ENCODE measurements around the gene TFIP11. TPM values are rescaled to one million over a fixed set of nuclear protein-coding genes. Genes with fewer than 3 reads are reported as not detected.

TFIP11 gene
- total RNA-seq, 1 donor from 2014 or later: 23.1 TPM

GRCh38 chr22:26513838-26514237 is 1.6 kb upstream of the TFIP11 start:
- Histone ChIP-seq H3K4me3 (no peak overlapping the region), H3K9me3 (no peaks in the 10 kb centered on the region), H3K27ac (no peak overlapping the region), H3K4me1 (peaks cover 27% of the 10 kb centered on the region), H3K27me3 (no peaks in the 10 kb centered on the region), H3K36me3 (peaks cover 0 to 13% of the 10 kb centered on the region in 2 donors)
- intact Hi-C loops (cut with DNase I): no loop called here
- DNase-seq (ENCODE audit: extremely low spot score in 2 of 2): no peak
- TF ChIP-seq POLR2AphosphoS5 (IDR thresholded peaks at IDR 0.05; ENCODE audit: insufficient read depth in 1 of 2, low read depth in 1 of 2) (no peak), CTCF (IDR thresholded peaks at IDR 0.05) (no peak), POLR2A (IDR thresholded peaks at IDR 0.05) (no peak)

GRCh38 chr22:26508148-26508547 is 4.1 kb downstream of the TFIP11 start:
- no peak for DNase-seq (ENCODE audit: extremely low spot score in 2 of 2)
- no peaks in the 10 kb centered on the region for H3K9me3 ChIP-seq
- no peaks in the 10 kb centered on the region for H3K27me3 ChIP-seq
- H3K36me3 ChIP-seq: peaks cover 4 to 67% of the 10 kb centered on the region in 2 donors
- H3K4me1 ChIP-seq: peaks cover 20% of the 10 kb centered on the region
- no peak overlapping the region for H3K27ac ChIP-seq
- intact Hi-C loops (cut with DNase I): no loop called here
- no peak overlapping the region for H3K4me3 ChIP-seq
- no peak for TF ChIP-seq POLR2A (IDR thresholded peaks at IDR 0.05)
- no peak for TF ChIP-seq CTCF (IDR thresholded peaks at IDR 0.05)
- TF ChIP-seq POLR2AphosphoS5 (IDR thresholded peaks at IDR 0.05; ENCODE audit: insufficient read depth in 1 of 2, low read depth in 1 of 2): no peak

- Histone ChIP-seq H3K4me1 (no peaks in the 10 kb centered on the region), H3K27me3 (no peaks in the 10 kb centered on the region), H3K4me3 (no peak overlapping the region), H3K9me3 (no peaks in the 10 kb centered on the region), H3K27ac (no peak overlapping the region), H3K36me3 (peaks cover 4 to 94% of the 10 kb centered on the region in 2 donors)
- TF ChIP-seq POLR2A (IDR thresholded peaks at IDR 0.05) (no peak), CTCF (IDR thresholded peaks at IDR 0.05) (no peak), POLR2AphosphoS5 (IDR thresholded peaks at IDR 0.05; ENCODE audit: insufficient read depth in 1 of 2, low read depth in 1 of 2) (no peak)
- intact Hi-C loops (cut with DNase I): no loop called here
- no peak for DNase-seq (ENCODE audit: extremely low spot score in 2 of 2)
Measured at GRCh38 chr22:26503758-26504157, 8.5 kb downstream of the TFIP11 start.

GRCh38 chr22:26502688-26503561 is 9.3 kb downstream of the TFIP11 start:
- H3K27ac ChIP-seq: no peak overlapping the region
- no peak for DNase-seq (ENCODE audit: extremely low spot score in 2 of 2)
- no peak overlapping the region for H3K4me3 ChIP-seq
- TF ChIP-seq CTCF (IDR thresholded peaks at IDR 0.05) (no peak), POLR2AphosphoS5 (IDR thresholded peaks at IDR 0.05; ENCODE audit: insufficient read depth in 1 of 2, low read depth in 1 of 2) (no peak), POLR2A (IDR thresholded peaks at IDR 0.05) (no peak)
- no peaks in the 10 kb centered on the region for H3K4me1 ChIP-seq
- intact Hi-C loops (cut with DNase I): no loop called here
- no peaks in the 10 kb centered on the region for H3K27me3 ChIP-seq
- H3K9me3 ChIP-seq: no peaks in the 10 kb centered on the region
- peaks cover 4 to 95% of the 10 kb centered on the region in 2 donors for H3K36me3 ChIP-seq

GRCh38 chr22:26501996-26502395 is 10.3 kb downstream of the TFIP11 start:
- TF ChIP-seq POLR2A (IDR thresholded peaks at IDR 0.05) (no peak), POLR2AphosphoS5 (IDR thresholded peaks at IDR 0.05; ENCODE audit: insufficient read depth in 1 of 2, low read depth in 1 of 2) (no peak), CTCF (IDR thresholded peaks at IDR 0.05) (no peak)
- H3K9me3 ChIP-seq: no peaks in the 10 kb centered on the region
- no peak overlapping the region for H3K27ac ChIP-seq
- H3K36me3 ChIP-seq: peaks cover 4 to 94% of the 10 kb centered on the region in 2 donors
- no peaks in the 10 kb centered on the region for H3K27me3 ChIP-seq
- DNase-seq (ENCODE audit: extremely low spot score in 2 of 2): no peak
- intact Hi-C loops (cut with DNase I): no loop called here
- no peaks in the 10 kb centered on the region for H3K4me1 ChIP-seq
- H3K4me3 ChIP-seq: no peak overlapping the region

Data from vagina (tissue), 2 donors.